ENCODE results near the gene CD300E.
"Not testable (repeated sequence)": the region's sequence is repeated elsewhere in the genome, so short reads cannot be mapped to it uniquely, and the experiment has no call there.

The CD300E gene

GRCh38 chr17:74644419-74644818, 20.9 kb upstream of the CD300E start:
- Histone ChIP-seq H3K9ac (ENCODE audit: low read depth, low read length) (no peak overlapping the region), H3K9me3 (ENCODE audit: control insufficient read depth, insufficient read depth, low read length) (no peaks in the 10 kb centered on the region), H3K27me3 (ENCODE audit: control insufficient read depth, insufficient read depth, low read length) (no peaks in the 10 kb centered on the region), H3K4me3 (ENCODE audit: low read depth, low read length) (no peak overlapping the region), H3K36me3 (ENCODE audit: control insufficient read depth, insufficient read depth, low read length) (no peaks in the 10 kb centered on the region), H3K4me1 (ENCODE audit: control insufficient read depth, insufficient read depth, low read length) (no peaks in the 10 kb centered on the region)

- Histone ChIP-seq H3K36me3 (ENCODE audit: control insufficient read depth, insufficient read depth, low read length) (no peaks in the 10 kb centered on the region), H3K9me3 (ENCODE audit: control insufficient read depth, insufficient read depth, low read length) (no peaks in the 10 kb centered on the region), H3K4me3 (ENCODE audit: low read depth, low read length) (no peak overlapping the region), H3K9ac (ENCODE audit: low read depth, low read length) (no peak overlapping the region), H3K4me1 (ENCODE audit: control insufficient read depth, insufficient read depth, low read length) (no peaks in the 10 kb centered on the region), H3K27me3 (ENCODE audit: control insufficient read depth, insufficient read depth, low read length) (no peaks in the 10 kb centered on the region)
These were observed 20.3 kb upstream of the CD300E start for GRCh38 chr17:74643826-74644225.

- no peaks in the 10 kb centered on the region for H3K36me3 ChIP-seq (ENCODE audit: control insufficient read depth, insufficient read depth, low read length)
- no peaks in the 10 kb centered on the region for H3K9me3 ChIP-seq (ENCODE audit: control insufficient read depth, insufficient read depth, low read length)
- H3K4me3 ChIP-seq (ENCODE audit: low read depth, low read length): no peak overlapping the region
- H3K9ac ChIP-seq (ENCODE audit: low read depth, low read length): no peak overlapping the region
- H3K27me3 ChIP-seq (ENCODE audit: control insufficient read depth, insufficient read depth, low read length): no peaks in the 10 kb centered on the region
- peaks cover under 1% of the 10 kb centered on the region for H3K4me1 ChIP-seq (ENCODE audit: control insufficient read depth, insufficient read depth, low read length)
These were observed 19.5 kb upstream of the CD300E start for GRCh38 chr17:74642995-74643394.

- Histone ChIP-seq H3K4me3 (ENCODE audit: low read depth, low read length) (no peak overlapping the region), H3K4me1 (ENCODE audit: control insufficient read depth, insufficient read depth, low read length) (peaks cover 3% of the 10 kb centered on the region), H3K9ac (ENCODE audit: low read depth, low read length) (no peak overlapping the region), H3K36me3 (ENCODE audit: control insufficient read depth, insufficient read depth, low read length) (no peaks in the 10 kb centered on the region), H3K9me3 (ENCODE audit: control insufficient read depth, insufficient read depth, low read length) (no peaks in the 10 kb centered on the region), H3K27me3 (ENCODE audit: control insufficient read depth, insufficient read depth, low read length) (no peaks in the 10 kb centered on the region)
These were observed 19.0 kb upstream of the CD300E start for GRCh38 chr17:74642556-74642955.

GRCh38 chr17:74641958-74642298, 18.4 kb upstream of the CD300E start:
- Histone ChIP-seq H3K36me3 (ENCODE audit: control insufficient read depth, insufficient read depth, low read length) (no peaks in the 10 kb centered on the region), H3K27me3 (ENCODE audit: control insufficient read depth, insufficient read depth, low read length) (no peaks in the 10 kb centered on the region), H3K4me1 (ENCODE audit: control insufficient read depth, insufficient read depth, low read length) (peaks cover 3% of the 10 kb centered on the region), H3K9me3 (ENCODE audit: control insufficient read depth, insufficient read depth, low read length) (no peaks in the 10 kb centered on the region), H3K4me3 (ENCODE audit: low read depth, low read length) (no peak overlapping the region), H3K9ac (ENCODE audit: low read depth, low read length) (no peak overlapping the region)

GRCh38 chr17:74641224-74641957, 17.9 kb upstream of the CD300E start:
- H3K27me3 ChIP-seq (ENCODE audit: control insufficient read depth, insufficient read depth, low read length): no peaks in the 10 kb centered on the region
- no peaks in the 10 kb centered on the region for H3K36me3 ChIP-seq (ENCODE audit: control insufficient read depth, insufficient read depth, low read length)
- H3K9me3 ChIP-seq (ENCODE audit: control insufficient read depth, insufficient read depth, low read length): no peaks in the 10 kb centered on the region
- H3K4me3 ChIP-seq (ENCODE audit: low read depth, low read length): no peak overlapping the region
- no peak overlapping the region for H3K9ac ChIP-seq (ENCODE audit: low read depth, low read length)
- peaks cover 3% of the 10 kb centered on the region for H3K4me1 ChIP-seq (ENCODE audit: control insufficient read depth, insufficient read depth, low read length)

- no peak overlapping the region for H3K9ac ChIP-seq (ENCODE audit: low read depth, low read length)
- no peaks in the 10 kb centered on the region for H3K27me3 ChIP-seq (ENCODE audit: control insufficient read depth, insufficient read depth, low read length)
- no peaks in the 10 kb centered on the region for H3K36me3 ChIP-seq (ENCODE audit: control insufficient read depth, insufficient read depth, low read length)
- H3K9me3 ChIP-seq (ENCODE audit: control insufficient read depth, insufficient read depth, low read length): no peaks in the 10 kb centered on the region
- peaks cover 14% of the 10 kb centered on the region for H3K4me1 ChIP-seq (ENCODE audit: control insufficient read depth, insufficient read depth, low read length)
- no peak overlapping the region for H3K4me3 ChIP-seq (ENCODE audit: low read depth, low read length)
These were observed 16.2 kb upstream of the CD300E start for GRCh38 chr17:74639704-74640151.

GRCh38 chr17:74637926-74638325, 14.4 kb upstream of the CD300E start:
- no peaks in the 10 kb centered on the region for H3K36me3 ChIP-seq (ENCODE audit: control insufficient read depth, insufficient read depth, low read length)
- H3K4me1 ChIP-seq (ENCODE audit: control insufficient read depth, insufficient read depth, low read length): peaks cover 14% of the 10 kb centered on the region
- H3K27me3 ChIP-seq (ENCODE audit: control insufficient read depth, insufficient read depth, low read length): no peaks in the 10 kb centered on the region
- H3K9ac ChIP-seq (ENCODE audit: low read depth, low read length): no peak overlapping the region
- no peaks in the 10 kb centered on the region for H3K9me3 ChIP-seq (ENCODE audit: control insufficient read depth, insufficient read depth, low read length)
- no peak overlapping the region for H3K4me3 ChIP-seq (ENCODE audit: low read depth, low read length)

- Histone ChIP-seq H3K4me1 (ENCODE audit: control insufficient read depth, insufficient read depth, low read length) (peaks cover 14% of the 10 kb centered on the region), H3K4me3 (ENCODE audit: low read depth, low read length) (no peak overlapping the region), H3K27me3 (ENCODE audit: control insufficient read depth, insufficient read depth, low read length) (no peaks in the 10 kb centered on the region), H3K36me3 (ENCODE audit: control insufficient read depth, insufficient read depth, low read length) (no peaks in the 10 kb centered on the region), H3K9me3 (ENCODE audit: control insufficient read depth, insufficient read depth, low read length) (no peaks in the 10 kb centered on the region), H3K9ac (ENCODE audit: low read depth, low read length) (no peak overlapping the region)
These were observed 13.7 kb upstream of the CD300E start for GRCh38 chr17:74637265-74637664.

GRCh38 chr17:74636541-74637085, 13.1 kb upstream of the CD300E start:
- H3K9me3 ChIP-seq (ENCODE audit: control insufficient read depth, insufficient read depth, low read length); H3K9ac ChIP-seq (ENCODE audit: low read depth, low read length); H3K27me3 ChIP-seq (ENCODE audit: control insufficient read depth, insufficient read depth, low read length); H3K36me3 ChIP-seq (ENCODE audit: control insufficient read depth, insufficient read depth, low read length); H3K4me3 ChIP-seq (ENCODE audit: low read depth, low read length): not testable (repeated sequence)
- peaks cover 18% of the 10 kb centered on the region for H3K4me1 ChIP-seq (ENCODE audit: control insufficient read depth, insufficient read depth, low read length)

GRCh38 chr17:74635418-74635817, 11.9 kb upstream of the CD300E start:
- no peaks in the 10 kb centered on the region for H3K27me3 ChIP-seq (ENCODE audit: control insufficient read depth, insufficient read depth, low read length)
- no peaks in the 10 kb centered on the region for H3K36me3 ChIP-seq (ENCODE audit: control insufficient read depth, insufficient read depth, low read length)
- peaks cover 18% of the 10 kb centered on the region for H3K4me1 ChIP-seq (ENCODE audit: control insufficient read depth, insufficient read depth, low read length)
- H3K4me3 ChIP-seq (ENCODE audit: low read depth, low read length): no peak overlapping the region
- H3K9ac ChIP-seq (ENCODE audit: low read depth, low read length): no peak overlapping the region
- H3K9me3 ChIP-seq (ENCODE audit: control insufficient read depth, insufficient read depth, low read length): no peaks in the 10 kb centered on the region

- Histone ChIP-seq H3K9me3 (ENCODE audit: control insufficient read depth, insufficient read depth, low read length) (no peaks in the 10 kb centered on the region), H3K9ac (ENCODE audit: low read depth, low read length) (no peak overlapping the region), H3K27me3 (ENCODE audit: control insufficient read depth, insufficient read depth, low read length) (no peaks in the 10 kb centered on the region), H3K36me3 (ENCODE audit: control insufficient read depth, insufficient read depth, low read length) (no peaks in the 10 kb centered on the region), H3K4me1 (ENCODE audit: control insufficient read depth, insufficient read depth, low read length) (peaks cover 18% of the 10 kb centered on the region), H3K4me3 (ENCODE audit: low read depth, low read length) (no peak overlapping the region)
These were observed 9.8 kb upstream of the CD300E start for GRCh38 chr17:74633326-74633725.

Measured in iPS-15b (cell line).